IPS DF 19.7 (cell line): ENCODE results near the gene SLC6A13.
"Not testable (repeated sequence)": the region's sequence is repeated elsewhere in the genome, so short reads cannot be mapped to it uniquely, and the experiment has no call there.

Experiments
- DNase-seq: peaks from one replicate; pipeline ENCODE4 v3.0.0-alpha.2; 2013; ENCODE audit warnings: low read depth, low spot score

Gene SLC6A13

DNA sequence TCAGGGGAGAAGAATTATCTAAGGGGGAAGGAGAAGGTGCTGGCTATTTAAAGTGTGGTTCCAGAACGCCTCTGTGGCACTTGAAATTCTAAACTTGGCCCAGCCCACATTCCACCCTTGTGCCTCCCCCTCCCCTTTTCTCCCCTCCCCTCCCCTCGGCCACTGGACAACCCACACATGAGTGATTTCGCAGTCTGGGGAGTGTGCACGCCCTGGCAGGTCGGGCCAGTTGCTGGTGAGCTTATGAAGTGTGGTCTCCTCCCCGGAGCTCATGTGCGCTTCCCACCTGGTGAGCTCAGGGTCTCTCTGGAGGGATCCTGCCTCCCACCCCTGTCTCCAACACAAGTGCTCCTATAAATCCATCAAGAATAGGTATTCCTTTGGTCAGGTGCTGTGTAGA is at the start of gene SLC6A13:
Gene SLC6A13 (minus strand): TSS at position 20 of the 400 bp plus-strand sequence. CDS start 2,784 bp downstream, outside the sequence.
- DNase-seq: no peak

DNA sequence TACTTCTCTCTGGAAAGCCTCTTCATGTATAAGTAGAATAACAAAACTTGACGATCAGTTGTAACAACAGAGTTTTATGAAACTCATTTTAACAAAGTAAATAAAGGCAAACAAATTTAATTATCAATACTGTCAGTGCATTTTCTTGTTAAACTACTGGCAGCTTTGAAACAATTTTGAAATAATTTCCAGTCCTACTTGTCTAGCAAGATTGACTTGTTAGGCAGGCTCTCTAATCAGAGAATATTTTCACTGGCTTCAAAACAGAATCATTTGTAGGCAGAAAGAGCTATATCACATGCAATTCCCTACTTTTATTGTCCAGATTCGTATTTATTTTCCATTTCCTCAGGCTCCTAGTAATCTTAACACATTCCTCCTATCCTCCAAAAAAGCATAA is 45.9 kb upstream of the SLC6A13 start:
- no peak for DNase-seq

DNA sequence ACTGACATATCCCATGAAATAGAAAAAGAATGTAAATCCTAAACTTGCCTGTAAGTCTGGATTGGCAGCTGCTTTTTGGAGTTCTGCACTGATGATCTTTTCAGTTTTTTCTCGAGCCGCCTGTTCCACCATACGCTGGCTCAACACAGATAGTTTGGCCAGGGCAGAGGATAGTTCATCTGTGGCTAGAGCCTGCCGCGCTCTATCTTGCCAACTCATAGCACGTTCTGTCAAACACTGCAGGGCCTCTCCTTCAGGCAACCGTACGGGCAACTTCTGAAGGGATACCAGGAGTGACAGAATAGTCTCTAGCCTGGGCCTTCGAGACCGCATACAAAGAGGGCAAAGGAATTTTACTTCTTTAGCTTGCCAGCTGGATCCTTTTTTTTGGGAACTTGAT is 44.8 kb upstream of the SLC6A13 start:
- no peak for DNase-seq

DNA sequence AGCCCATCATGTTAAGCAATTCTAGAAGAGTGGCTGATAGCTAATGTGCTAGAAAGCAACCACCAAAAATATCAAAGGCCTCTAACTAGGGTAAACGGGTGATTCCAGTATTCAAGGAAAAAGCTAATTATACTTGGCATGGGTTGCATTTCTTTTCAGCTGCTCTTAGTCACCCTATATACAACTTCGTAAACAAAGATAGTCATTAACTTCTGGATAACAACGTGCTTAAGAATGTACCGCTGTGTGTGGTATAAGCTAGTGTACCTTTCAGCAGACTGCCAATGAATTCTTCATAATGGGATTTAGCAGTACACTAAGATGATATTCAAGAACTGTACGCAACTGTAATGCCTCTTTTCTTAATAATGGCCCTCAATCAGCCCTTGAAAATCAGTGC is 42.2 kb upstream of the SLC6A13 start:
- no peak for DNase-seq

DNA sequence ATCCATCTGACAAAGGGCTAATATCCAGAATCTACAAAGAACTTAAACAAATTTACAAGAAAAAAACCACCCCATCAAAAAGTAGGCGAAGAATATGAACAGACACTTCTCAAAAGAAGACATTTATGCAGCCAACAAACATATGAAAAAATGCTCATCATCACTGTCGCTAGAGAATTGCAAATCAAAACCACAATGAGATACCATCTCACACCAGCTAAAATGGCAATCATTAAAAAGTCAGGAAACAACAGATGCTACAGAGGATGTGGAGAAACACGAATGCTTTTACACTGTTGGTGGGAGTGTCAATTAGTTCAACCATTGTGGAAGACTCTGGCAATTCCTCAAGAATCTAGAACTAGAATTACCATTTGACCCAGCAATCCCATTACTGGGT is 40.1 kb upstream of the SLC6A13 start:
- not testable (repeated sequence) for DNase-seq

DNA sequence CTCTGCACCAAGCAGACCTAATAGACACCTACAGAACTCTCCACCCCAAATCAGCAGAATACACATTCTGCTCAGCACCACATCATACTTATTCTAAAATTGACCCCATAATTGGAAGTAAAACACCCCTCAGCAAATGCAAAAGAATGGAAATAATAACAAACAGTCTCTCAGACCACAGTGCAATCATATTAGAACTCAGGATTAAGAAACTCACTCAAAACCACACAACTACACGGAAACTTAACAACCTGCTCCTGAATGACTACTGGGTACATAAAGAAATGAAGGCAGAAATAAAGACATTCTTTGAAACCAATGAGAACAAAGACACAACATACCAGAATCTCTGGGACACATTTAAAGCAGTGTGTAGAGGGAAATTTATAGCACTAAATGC is 37.5 kb upstream of the SLC6A13 start:
- DNase-seq: not testable (repeated sequence)

DNA sequence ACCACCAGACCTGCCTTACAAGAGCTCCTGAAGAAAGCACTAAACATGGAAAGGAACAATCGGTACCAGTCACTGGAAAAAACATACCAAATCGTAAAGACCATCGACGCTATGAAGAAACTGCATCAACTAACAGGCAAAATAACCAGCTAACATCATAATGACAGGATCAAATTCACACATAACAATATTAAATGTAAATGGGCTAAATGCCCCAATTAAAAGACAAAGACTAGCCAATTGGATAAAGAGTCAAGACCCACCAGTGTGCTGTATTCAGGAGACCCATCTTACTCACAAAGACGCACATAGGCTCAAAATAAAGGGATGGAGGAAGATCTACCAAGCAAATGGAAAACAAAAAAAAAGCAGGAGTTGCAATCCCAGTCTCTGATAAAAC is 36.9 kb upstream of the SLC6A13 start:
- DNase-seq: not testable (repeated sequence)

DNA sequence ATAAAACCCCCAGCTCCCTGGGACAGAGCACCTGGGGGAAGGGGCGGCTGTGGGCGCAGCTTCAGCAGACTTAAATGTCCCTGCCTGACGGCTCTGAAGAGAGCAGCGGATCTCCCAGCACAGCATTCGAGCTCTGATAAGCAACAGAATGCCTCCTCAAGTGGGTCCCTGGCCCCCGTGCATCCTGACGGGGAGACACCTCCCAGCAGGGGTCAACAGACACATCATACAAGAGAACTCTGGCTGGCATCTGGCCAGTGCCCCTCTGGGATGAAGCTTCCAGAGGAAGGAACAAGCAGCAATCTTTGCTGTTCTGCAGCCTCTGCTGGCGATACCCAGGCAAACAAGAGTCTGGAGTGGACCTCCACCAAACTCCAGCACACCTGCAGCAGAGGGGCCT is 35.4 kb upstream of the SLC6A13 start:
- DNase-seq: not testable (repeated sequence)

DNA sequence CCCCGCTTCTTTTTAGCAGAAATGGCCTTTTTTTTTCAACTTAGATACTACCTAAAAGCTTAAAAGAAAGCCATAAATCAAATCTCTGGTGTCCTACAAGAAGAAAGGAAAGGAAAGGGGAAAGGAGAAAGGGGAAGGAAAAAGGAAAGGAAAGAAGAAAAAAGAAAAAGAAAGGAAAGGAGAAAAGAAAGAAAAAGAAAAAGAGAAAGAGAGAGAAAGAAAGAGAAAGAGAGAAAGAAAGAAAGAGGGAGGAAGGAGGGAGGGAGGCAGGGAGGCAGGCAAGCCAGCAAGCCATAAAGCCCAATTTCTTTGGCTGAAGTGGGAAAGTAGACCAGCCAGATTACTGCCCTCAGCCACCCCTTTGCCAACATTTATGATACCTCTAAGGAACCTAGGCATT is 32.5 kb upstream of the SLC6A13 start:
- DNase-seq: no peak

DNA sequence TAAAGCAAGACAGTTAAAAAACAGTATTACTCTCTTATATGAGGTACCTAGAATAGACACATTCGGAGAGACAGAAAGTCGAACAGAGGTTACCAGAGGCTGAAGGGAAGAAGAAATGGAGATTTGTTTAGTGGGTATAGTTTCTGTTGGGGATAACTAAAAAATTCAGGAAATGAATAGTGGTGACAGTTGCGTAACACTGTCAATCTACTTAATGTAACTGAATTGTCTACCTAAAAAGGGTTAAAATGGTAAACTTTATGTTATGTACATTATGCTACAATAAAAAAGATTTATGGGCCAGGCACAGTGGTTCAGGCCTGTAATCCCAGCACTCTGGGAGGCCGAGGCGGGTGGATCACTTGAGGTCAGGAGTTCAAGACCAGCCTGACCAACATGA is 30.6 kb upstream of the SLC6A13 start:
- no peak for DNase-seq

DNA sequence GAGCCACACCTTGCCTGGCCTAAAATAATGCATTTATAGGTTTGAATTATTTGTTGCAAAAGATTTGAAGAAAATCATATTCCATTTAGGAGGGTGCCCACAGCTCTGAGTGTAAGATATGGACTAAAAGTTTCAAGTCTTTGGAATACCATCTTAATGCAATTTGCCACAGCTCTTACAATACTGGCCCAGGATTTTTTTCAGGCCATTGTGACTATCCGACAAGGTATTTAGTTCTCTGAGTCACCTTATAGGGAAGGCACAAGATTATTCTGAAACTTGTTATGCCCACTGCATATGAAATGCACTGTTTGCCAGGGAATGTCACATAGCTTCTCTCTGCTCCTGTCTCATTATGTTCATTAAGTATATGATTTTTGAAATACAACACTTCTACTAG is 29.6 kb upstream of the SLC6A13 start:
- no peak for DNase-seq

DNA sequence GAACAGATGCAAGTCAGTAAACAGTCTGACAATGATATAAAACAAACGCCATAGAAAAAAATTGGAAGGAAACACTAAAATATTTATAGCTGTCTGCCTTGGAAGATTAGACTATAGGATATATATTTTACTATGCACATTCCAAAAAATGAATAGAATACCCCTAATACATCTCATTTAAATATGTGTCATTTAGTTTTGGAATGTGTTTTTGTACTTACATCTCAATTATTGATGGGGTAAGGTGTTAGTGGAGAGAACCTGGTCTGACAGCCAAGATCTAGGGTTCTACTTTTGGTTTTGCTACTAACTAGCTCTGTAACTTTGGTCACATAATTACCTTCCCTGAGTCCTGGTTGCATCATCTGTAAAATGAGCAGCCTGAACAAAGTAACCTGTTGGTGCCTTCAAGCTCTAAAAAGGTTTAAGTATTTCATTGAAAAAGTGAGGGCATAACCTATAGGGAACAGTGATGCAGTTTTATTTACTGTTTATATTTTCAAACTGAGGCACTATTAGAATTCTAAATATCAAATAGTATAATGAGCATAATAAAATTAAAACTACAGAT is 28.6 kb upstream of the SLC6A13 start:
- no peak for DNase-seq

DNA sequence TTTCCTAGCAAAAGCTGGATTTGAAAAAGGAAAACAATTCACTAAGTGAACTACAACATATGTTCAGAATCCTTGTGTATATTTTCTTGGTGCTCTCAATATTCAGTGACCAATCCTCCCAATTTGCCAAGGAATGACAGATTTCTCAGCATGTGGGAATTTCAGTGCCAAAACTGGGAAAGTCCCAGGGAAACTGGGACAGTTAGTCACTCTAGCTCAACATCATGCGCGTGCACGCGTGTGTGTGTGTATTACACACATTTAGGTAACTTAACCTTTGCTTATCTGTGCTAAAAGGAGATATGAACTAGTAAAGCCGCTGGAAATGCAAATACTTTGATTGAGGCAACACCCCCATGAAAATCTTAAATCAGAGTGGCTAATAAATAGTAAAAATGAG is 26.1 kb upstream of the SLC6A13 start:
- DNase-seq: no peak

DNA sequence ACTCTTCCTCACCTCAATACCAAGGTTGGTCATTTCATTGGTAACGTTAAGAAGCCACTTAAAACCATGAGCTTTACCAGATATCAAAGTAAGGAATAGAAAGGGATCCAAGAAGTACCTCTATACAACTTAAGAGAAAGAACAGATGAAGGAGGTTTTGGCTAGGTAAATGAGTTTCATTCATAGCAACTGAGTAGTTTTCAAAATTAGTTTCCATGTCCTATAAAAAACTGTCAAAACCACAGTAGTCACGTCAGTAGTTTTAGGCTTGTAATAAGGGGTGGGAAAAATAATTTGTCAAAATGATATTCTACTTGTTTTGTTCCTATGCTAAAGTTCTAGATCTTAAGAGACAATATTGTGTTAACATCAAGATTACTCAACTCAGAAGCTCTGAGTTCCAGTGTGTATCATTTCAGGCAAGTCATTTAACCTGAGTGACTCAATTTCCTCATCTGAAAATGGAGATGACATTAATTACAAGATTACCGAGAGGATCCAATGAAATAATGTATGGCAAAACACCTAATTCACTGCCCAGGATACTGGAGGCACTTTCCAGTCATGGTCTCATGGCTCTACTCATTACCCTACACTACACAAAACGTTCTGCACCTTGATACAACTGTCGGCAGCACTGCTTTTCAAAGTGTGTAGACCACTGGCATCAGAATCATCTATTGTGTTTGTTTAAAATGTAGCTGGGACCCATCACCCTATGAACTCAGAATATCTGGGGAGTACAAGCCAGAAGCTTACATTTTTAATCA is 24.1 kb upstream of the SLC6A13 start:
- DNase-seq: no peak

DNA sequence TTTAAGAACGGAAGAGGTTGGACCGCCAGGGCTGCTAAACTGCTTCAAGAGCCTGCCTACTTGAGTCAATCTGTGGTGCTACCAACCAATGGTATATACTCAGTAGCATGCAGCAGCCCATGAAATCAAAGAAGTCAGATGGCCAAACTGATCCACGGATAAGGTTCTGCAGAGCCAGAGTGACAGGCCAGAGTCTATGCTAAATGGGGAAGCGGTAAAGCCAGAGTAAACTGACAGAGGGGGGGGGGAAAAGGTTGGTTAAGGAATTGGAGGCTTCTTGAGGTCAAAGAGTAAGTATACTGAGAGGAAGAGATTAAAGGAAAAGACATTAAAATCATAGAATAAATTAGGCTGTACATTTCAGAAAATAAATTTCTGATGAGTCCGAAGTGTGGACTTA is 15.4 kb upstream of the SLC6A13 start:
- DNase-seq: no peak

DNA sequence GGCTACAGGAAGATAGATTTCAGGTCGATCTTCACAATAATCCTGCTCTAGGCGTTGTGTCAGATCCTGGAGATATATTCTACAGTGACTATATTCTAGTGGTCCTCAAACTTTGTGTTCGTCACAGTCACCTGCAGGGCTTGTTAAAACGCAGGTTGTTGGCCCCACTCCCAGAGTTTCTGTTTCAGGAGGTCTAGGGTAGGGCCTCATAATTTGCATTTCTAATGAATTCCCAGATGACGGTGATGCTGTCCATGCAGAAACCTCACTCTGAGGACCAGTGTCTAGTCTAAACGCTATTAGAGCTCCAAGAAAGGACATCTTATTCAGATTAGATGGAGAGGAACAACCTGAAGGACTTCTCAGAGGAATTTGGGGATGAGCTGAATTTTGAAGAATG is 13.2 kb upstream of the SLC6A13 start:
- DNase-seq: no peak

DNA sequence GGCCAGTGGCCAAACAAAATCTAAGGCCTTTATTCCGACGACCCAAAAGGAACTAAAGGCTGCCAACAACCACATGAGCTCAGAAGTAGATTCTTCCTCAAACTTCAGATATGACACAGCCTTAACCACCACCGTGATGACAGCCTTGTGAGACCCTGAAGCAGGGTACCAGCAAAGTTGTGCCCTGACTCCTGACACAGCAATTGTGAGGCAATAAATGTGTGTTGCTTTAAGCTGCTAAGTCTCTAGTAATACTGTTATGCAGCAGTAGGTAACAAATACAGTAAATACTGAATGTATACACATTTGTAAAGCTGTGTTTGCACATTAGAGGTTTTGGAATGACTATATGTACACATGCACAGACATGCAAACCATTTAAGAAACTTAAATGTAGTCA is 10.7 kb upstream of the SLC6A13 start:
- DNase-seq: no peak

DNA sequence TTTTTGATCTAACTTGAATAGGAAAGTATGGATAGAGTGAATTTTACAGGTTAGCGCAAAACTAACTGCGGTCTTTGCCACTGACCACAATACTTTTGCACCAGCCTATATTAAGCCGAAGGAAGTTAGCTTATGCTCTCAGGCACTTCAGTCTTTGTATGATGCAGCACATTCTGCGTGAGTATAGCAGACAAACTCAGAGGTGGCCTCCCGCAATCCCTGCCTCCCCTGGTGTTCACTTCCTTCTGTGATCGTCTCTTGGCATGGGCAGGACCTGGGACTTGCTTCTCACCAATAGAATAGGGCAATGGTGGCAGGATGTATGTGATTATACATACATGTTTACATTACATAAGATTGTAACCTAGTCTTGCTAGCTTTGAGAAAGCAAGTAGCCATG is 10.3 kb upstream of the SLC6A13 start:
- DNase-seq: no peak

DNA sequence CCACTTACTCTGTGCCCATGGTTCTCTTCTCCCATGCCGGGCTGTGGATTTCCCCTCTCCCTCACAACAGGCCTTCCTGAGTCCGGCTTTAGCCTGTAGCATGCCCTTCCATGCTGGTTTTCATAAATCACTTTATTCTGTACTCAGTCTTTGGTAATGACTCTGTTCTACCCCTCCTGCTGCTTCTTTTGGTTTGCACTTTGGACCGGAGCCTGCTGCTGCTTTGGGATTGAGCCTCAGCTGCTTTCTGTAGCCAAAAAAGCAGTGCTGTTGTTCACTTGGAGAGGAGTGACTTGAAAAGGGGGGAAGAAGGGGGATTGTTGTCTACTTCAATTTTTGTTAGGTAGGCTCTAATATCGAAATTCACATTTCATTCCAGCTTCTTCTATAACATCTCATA is 8.5 kb upstream of the SLC6A13 start:
- DNase-seq: no peak

DNA sequence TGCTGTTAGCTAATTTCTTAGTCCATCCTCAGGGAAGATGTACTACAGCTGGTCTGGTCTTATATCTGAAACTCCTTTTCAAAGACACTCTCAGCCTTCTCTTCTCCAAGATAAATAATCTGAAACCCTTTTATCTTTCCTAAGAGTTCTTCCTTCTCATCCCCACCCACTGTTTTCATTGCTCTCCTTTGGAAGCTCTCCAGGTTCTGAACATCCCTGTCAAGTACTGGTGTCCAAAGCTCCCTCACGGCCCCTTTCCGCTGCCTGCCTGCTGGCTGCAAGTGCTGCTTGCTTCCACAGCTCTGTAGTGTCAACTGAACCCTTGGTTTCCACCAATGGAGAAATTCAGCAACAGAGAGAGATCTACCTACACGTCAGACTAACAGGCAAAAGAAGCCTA is 6.6 kb upstream of the SLC6A13 start:
- no peak for DNase-seq

DNA sequence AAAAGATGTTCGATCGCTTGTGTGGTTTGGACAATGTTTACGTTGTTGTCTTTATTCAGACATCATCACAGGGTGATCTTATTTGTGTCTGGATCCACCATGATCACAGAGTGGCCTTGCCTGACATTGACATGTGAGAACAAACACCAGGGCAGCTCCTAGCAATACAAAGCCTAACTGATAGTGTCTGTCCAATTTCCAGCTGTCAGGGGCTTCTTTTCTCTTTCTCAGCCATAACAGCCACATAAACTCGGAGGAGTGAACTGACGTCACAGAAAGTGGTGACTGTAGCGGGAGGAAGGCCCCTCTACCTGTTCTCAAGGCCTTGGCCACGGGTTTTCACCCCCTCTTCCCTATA is 5.8 kb upstream of the SLC6A13 start:
- no peak for DNase-seq

DNA sequence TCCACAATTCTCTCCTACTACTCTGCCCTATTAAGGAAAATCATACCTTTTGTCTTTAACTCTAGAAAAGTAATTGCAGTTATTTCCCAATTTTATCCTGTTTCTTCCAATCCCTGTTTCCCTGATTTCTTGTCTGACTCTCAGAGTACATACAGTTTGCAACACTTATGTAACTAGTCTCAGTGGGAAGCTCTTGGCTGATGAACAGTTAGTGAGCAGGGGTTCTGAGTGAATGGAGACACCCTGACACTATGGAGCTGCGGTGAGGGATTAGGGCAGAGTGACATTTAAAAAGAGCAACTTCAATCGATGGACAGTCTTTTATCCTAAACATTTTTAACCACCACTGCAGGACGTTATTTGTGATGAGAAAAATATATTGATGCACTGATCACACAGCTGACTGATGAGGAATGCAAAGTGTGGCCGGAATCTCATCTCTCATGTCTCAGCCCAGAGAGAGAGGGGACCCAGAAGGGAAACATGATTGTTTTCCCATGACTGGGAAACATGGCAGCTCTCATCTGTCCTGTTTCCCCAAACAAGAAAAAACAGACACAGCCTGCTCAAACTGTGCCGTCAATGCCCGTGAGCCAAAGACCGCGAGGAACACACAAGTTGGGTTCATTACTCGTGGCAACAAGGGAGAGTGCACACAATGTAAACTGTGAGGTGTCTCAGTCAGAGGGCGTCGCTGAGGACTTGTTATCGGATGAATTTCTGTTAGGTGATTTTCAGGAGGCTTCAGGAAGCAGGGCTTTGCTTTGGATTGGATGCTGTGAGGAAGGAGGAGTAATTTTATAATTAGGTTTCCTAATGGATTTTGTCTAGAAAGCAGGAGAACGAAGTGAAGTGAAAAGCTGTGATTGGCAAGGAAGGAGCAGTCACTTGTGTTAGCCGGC is 5.2 kb upstream of the SLC6A13 start:
- no peak for DNase-seq

DNA sequence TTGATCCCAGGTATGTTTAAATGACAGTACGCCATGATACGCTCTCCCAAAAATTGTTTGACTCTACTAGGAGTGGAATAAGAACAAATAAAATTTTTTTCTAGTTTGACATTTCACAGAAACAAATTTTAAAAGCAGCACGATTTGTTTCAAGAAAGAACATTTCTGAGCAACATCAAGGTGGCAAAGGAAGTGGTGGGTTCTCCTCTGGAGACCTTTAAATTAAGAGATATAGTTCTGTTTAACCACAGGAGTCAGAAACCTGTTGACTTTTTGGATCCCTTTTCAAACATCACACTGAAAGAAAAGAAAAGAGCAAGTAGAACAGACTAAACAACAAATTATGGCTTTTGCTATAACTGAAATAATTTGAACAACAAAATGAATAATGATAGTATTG is 2.5 kb upstream of the SLC6A13 start:
- no peak for DNase-seq
